Endothelial cell (in vitro differentiated cells): ENCODE measurements around the gene HNRNPUL1. TPM values are rescaled to one million over a fixed set of nuclear protein-coding genes. Genes with fewer than 3 reads are reported as not detected.

Experiments used
- DNase-seq: peaks from one replicate; pipeline ENCODE4 v3.0.0; 2021; ENCODE audit warnings: low spot score
- H3K27ac Mint-ChIP-seq: one replicate; pipeline ENCODE4 v1.8.0; 2021; ENCODE audit warnings: mixed read lengths, inconsistent platforms; ENCODE audit not compliant: unreplicated experiment
- H3K27me3 Mint-ChIP-seq: one replicate; pipeline ENCODE4 v1.8.0; 2021; ENCODE audit warnings: mild to moderate bottlenecking, moderate library complexity, mixed read lengths, inconsistent platforms; ENCODE audit not compliant: unreplicated experiment
- H3K36me3 Mint-ChIP-seq: one replicate; pipeline ENCODE4 v1.8.0; 2021; ENCODE audit warnings: mild to moderate bottlenecking, low read depth, mixed read lengths, inconsistent platforms; ENCODE audit not compliant: unreplicated experiment
- H3K4me1 Mint-ChIP-seq: one replicate; pipeline ENCODE4 v1.8.0; 2021; ENCODE audit warnings: mild to moderate bottlenecking, mixed read lengths, inconsistent platforms; ENCODE audit not compliant: unreplicated experiment
- H3K4me3 Mint-ChIP-seq: one replicate; pipeline ENCODE4 v1.8.0; 2021; ENCODE audit warnings: mild to moderate bottlenecking, mixed read lengths, inconsistent platforms; ENCODE audit not compliant: unreplicated experiment
- H3K9me3 Mint-ChIP-seq: one replicate; pipeline ENCODE4 v1.8.0; 2021; ENCODE audit warnings: mixed read lengths, inconsistent platforms; ENCODE audit not compliant: unreplicated experiment
- CTCF ChIP-seq: fragments of 200-600 bp; sonication (generic); IDR thresholded peaks from one replicate; pipeline ENCODE4 v1.5.0; 2021; ENCODE audit warnings: antibody characterized with exemption; ENCODE audit not compliant: unreplicated experiment
- total RNA-seq: library from RNA; stranded (reverse); fragmentation: NEBNext Ultra II Directional; extraction: Animal tissue kit (Norgen Biotek cat#: 25700); gene quantifications from one replicate; pipeline ENCODE4 v1.2.1, GENCODE V29; 2021; ENCODE audit not compliant: unreplicated experiment

The HNRNPUL1 gene
- total RNA-seq, 1 donor from 2014 or later = 259 TPM

GRCh38 chr19:41249707-41250423 lies 14.3 kb upstream of the HNRNPUL1 start:
- Mint-ChIP-seq H3K4me3 (no peak overlapping the region), H3K4me1 (no peaks in the 10 kb centered on the region), H3K36me3 (peaks cover 8% of the 10 kb centered on the region), H3K27me3 (no peaks in the 10 kb centered on the region), H3K9me3 (no peaks in the 10 kb centered on the region), H3K27ac (no peak overlapping the region)
- no peak for DNase-seq
- TF ChIP-seq CTCF = no peak

- peaks cover 3% of the 10 kb centered on the region for H3K36me3 Mint-ChIP-seq
- H3K27me3 Mint-ChIP-seq = peaks cover 2% of the 10 kb centered on the region
- no peak for DNase-seq
- H3K4me1 Mint-ChIP-seq = no peaks in the 10 kb centered on the region
- no peak for TF ChIP-seq CTCF
- no peak overlapping the region for H3K4me3 Mint-ChIP-seq
- no peaks in the 10 kb centered on the region for H3K9me3 Mint-ChIP-seq
- no peak overlapping the region for H3K27ac Mint-ChIP-seq
Measured at GRCh38 chr19:41253660-41254059, 10.5 kb upstream of the HNRNPUL1 start.

DNA sequence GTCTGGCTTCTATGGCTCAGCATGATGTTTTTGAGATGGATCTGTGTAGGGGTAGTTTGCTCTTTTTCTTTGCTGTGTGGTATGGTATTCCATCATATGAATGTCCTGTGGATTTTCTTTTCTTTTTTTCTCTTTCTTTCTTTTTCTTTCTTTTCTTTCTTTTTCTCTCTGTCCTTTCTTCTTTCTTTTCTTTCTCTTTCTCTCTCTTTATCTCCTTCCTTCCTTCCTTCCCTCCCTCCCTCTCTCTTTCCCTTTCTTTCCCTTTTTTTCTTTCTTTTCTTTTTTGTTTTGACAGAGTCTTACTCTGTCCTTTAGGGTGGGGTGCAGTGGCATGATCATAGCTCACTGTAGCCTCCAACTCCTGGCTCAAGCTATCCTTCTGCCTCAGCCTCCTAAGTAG lies 9.0 kb upstream of the HNRNPUL1 start:
- Mint-ChIP-seq H3K36me3 (no peaks in the 10 kb centered on the region), H3K27me3 (peaks cover 4% of the 10 kb centered on the region), H3K9me3 (no peaks in the 10 kb centered on the region), H3K27ac (no peak overlapping the region), H3K4me1 (no peaks in the 10 kb centered on the region), H3K4me3 (no peak overlapping the region)
- TF ChIP-seq CTCF = no peak
- no peak for DNase-seq

DNA sequence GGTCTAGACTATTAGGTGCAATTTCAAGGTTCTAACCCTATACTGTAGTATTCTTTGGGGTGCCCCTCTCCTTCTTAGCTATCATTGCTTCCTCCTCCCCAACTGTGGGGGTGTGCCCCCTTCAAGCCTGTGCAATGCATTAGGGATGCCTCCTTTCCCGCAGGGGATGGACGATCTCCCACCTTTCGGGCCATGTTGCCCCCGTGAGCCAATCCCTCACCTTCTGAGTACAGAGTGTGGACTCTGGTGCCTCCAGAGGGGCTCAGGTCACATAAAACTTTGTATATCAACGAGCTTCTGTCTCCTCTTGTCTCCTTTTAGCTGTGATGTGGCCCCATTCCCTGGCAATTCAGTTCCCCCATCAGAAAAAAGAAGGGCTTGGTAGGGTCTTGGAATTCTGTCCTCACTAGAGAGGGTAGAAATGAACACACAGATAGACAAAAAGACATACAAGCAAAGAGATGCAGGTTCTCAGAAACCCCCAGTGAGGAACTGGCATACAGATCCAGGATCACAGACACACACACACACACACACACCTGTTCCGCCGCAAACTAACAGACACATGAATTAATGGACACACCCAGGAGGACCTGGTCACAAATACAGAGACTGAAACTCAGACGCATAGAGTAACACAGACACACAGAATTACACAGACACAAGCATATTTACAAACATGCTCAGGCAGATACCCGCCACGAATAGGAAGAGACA lies 2.5 kb upstream of the HNRNPUL1 start:
- Mint-ChIP-seq H3K27ac (peak overlapping the region; percentile 99), H3K4me3 (peak overlapping the region; percentile 94), H3K4me1 (peaks cover 26% of the 10 kb centered on the region), H3K9me3 (no peaks in the 10 kb centered on the region), H3K36me3 (peaks cover 26% of the 10 kb centered on the region), H3K27me3 (peaks cover 18% of the 10 kb centered on the region)
- no peak for TF ChIP-seq CTCF
- no peak for DNase-seq
